Measurements from ENCODE around the gene SAMD4B.
"Not testable (repeated sequence)": the region's sequence is repeated elsewhere in the genome, so short reads cannot be mapped to it uniquely, and the experiment has no call there.

Gene SAMD4B

DNA sequence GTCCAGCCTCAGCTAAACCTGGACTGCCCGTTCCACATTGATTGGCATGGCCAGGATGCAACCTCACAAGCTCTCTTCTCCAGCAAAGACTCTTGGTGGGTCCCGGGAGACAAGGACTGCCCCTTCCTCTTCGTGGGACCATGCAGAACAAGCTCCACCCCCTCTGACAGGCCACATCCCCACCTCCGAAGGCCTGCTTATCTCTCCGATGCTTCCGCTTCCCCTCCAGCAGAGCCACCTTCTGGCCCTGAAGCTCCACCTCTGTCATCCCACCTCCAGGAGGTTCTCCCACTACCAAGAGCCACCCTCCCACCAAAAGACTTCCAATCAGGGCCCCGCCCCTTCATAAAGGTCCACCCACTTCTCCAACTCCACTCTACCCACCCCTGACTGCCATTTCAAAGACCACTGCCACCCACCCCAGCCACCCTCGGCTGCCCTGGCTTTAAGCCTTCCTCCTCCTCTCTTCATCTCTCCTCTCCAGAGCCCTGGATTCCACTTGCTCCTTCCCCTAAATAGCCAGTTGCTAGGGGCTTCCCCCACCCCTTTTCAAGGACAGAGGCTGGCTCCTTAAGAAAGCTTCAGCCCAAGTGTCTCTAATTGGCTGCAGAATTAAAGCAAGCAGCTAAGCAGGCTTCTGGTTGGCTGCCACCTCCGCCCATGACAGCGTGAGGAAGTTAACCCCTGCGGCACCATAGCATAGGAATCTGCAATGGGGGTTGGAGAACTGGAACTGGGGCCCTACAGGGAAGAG lies 31.5 kb upstream of the SAMD4B start:
- no peak for DNase-seq

DNA sequence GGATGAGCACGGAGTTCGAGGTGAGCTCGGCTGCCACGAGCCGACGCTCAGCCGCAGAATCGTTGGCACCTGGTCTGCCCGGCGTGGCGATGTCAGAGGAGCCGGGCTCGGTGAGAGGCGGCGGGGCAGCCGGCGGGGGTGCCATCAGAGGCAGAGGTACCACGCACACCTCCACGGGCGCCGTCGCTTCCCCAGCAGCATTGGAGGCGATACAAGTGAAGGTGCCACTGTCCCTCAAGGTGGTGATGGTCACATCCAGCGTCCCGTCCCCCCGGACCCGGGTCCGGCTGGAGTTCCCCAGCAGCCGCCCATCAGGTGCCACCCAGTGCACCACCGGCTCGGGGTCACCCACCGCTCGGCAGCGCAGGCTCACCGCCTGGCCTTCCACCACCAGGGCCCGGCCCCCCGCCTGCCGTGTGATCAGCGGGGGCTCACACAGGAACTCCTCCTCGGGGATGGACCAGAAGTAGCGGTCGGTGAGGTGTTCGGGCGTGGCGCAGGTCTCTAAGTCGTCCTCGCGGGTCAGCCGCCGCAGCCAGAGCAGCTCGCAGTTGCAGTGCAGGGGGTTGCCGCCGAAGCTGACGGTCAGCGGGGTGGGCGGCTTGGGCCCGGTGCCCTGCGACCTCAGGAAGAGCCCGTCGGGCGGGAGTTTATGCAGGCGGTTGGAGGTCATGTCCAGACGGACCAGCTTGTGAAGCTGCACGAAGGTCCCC lies 28.0 kb upstream of the SAMD4B start:
- no peak for DNase-seq

DNA sequence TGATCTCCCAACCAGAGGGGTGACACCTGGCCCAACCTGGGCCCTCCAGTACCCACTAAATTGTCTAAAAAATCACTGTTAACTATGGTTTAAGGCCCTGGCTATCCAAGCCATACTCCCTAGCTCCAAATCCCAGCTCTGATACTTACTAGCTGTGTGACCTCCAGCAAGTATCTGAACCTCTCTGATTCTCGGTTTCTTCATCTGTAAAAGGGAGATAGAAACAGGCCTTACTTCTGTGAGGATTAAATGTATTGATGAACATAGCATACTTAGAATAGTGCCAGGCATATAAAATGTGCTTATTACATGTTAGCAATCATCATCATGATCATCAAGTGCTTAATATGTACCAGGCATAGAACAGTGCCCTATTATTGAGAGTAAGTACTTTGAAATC lies 26.3 kb upstream of the SAMD4B start:
- DNase-seq = no peak

DNA sequence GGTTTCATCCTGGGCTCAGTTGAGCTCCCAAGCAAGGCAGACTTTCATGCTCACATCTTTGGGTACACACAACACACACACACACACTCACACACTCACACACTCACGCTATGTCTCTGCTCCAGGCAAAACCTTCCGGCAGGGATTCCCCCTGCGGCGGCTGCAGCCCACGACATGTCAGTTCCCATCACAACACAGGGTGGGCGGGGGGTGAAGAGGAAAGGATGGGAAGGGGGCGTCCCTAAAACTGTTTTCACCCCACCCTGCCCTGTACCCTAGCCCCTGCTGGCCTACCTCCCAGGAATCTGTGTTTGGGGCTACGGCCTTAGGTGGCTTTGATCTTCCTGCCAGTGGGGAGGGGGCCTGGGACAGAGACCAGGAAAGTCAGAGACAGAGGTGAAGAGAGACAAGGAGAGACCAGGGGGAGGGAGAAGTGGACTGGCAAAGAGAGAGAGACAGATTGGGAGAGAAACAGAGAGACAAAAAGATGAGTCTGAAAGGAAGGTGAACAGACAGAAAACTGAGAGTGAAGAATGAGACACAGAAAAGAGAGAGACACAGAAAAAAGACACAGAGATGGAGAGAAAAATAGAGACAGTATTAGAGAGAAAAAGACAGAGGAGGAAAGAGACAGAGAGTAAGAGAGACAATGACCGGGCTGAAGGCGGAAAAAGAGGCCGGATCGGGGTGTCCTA lies 25.4 kb upstream of the SAMD4B start:
- no peak for DNase-seq

DNA sequence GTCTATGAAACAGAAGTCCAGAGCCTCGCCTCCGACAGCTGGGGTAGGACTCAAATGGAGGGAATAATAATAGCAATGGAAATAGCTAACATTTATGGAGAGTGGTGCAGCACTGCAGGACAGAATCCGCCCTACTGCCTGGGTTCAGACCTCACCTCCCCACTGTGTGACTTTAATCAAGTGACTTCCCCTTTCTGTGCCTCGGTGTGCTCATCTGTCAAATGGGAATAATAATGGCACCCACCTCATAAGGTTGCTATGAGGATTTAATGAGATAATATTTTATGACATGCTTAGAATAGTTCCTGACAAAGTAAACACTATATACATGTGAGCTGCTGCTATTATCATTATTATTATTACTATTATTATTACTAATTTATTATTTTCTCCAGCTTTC lies 24.7 kb upstream of the SAMD4B start:
- no peak for DNase-seq

DNA sequence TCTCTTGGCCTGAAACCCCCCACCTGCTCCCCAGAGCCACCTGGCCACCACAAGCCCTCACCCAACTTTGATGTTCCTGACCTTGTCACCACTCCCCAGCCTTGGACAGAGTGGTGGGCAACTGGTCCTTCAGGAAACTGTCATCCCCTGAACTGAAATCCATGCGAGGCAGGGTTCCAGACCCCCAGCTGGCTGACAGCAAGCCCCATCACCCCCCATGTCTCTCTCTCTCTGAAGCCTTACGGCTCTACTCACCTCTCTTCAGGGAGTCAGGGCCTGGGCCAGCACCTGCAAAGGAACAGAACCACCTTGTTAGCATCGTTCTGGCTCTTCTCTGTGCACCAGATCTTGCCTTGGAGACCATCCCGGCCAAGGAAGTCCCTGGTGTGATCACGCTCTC lies 24.1 kb upstream of the SAMD4B start:
- no peak for DNase-seq

DNA sequence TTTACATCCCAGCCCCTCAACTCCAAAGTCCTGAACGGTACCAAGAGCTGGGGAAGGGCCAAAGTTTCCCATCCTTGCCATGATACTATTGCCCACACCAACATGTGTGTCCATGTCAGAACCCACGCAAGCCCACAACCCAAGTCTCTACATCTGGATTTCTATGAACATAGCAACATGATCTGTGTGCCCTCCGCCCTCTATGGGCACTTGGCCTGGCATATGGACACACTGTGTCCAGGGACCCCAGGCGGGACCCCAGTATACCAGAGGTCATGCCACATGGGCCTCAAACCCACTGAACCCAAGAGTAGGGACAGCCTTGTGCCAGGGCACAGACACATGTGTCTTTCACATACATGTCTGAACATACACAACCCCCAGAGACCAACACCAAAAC lies 23.5 kb upstream of the SAMD4B start:
- DNase-seq = no peak

DNA sequence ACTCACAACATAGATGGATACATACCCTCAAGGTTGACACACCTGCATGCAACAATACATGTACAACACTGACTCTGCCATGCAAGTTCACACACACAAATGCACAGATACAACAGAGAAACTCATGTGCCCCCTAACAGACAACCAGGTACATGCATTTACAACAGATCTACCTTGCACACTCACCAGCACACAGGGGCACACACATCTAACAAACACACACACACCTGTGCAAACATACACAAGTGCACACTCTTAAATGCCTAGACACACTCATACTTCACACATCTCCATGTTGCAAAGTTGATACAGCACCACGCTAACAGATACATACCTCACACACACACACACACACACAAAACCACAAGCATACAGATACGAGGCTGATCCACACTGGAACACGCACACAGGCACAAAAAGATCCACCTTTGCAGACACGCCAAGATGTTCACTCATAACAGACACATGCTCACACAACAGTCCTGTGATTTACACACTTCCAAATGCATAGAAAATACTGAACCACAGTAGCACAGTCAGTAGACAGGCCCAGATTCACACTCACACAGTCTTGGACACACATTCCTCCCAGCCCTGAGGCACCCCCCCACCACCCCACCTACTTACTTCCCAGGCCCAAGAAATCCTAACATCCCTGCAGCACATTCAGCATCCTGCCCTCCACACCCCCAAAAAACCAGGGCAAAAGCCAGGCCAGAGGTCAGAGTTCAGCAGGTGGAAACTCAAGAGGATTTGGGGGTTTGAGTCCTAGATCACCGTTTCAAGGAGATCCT lies 22.9 kb upstream of the SAMD4B start:
- DNase-seq = no peak

DNA sequence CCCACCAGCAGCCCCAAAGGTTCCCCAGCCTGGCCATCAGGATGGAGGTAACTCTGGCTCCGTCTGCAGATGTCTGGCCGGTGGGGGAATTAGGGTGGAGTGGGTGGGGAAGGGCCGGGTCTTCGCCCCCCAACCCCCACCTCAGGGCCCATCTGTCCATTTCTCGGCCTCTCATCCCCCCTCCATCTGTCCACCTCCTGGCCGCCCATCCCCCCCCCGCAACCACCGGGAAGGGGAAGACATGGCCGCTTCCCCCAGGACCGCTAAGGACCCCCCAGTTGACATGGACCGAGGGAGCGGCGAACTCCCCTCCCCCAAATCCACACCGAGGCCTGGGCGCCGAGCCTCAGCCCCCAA lies 22.4 kb upstream of the SAMD4B start:
- DNase-seq = no peak

DNA sequence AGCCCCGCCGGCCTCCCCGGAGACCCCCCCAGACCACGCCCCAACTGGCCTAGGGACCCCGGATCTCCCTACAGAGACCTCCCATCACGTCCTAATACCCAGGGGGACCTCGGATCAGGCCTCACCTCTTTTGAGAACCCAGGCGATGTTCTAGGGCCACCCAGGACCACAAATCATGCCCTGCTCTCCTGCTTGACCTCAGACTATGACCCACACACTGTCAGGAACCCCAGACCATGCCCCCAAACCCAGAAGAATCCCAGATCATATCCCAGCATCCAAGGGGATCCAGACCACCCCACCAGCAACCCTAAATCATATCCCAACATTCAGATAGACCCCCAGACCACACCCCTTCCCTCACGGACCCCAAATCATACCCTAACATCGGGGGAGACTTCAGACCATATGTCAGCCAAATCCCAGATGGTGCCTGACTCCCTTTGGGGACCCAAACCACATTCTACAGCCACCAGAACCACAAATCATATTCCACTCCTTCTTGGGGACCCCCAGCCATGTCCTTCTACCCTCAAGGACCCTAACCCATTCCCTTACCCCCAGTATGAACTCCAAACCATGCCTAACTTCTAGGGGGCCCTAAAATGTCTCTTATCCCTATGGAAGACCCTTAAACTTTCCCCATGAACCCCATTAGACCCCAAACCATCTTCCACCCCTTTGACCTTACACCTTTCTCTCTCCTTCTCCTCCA lies 20.9 kb upstream of the SAMD4B start:
- no peak for DNase-seq

DNA sequence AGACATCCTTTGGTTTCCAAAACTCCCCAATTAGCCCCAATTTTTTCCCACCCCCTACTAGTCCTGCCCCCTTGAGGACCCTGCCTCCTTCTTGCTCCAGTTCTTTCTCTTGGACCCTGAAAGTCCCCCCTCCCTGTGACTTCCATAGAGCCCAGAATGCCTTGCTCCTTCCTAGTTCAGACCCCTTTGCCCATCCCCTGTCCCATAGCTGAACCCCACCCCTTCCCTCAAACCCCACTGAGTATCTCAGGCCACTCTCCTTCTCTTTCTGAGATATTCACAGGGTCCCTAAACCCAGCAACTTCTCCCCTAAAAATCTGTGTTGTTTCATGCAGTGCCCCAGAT lies 20.4 kb upstream of the SAMD4B start:
- DNase-seq = no peak

DNA sequence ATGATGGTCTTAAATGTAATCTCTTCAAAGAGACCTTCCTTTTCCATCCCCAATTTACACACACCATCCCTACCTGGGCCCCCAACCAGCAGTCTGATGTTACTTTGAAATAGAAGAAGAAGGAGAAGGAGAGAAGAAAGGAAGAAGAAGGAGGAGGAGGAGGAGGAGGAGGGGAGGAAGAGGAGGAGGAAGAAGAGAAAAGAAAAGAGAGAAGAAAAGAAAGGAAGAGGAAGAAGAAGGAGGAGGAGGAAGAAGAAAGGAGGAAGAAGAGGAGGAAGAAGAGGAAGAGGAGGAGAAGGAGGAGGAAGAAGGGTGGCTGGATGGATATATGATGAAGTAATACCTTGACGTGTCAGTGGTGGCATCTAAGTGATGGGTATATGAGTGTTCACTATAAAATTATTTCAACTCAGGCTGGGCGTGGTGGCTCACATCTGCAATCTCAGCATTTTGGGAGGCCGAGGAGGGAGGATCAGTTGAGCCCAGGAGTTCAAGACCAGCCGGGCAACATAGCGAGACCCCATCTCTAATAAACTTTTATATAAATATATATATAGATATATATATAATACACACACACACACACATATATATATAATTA lies 17.9 kb upstream of the SAMD4B start:
- no peak for DNase-seq

DNA sequence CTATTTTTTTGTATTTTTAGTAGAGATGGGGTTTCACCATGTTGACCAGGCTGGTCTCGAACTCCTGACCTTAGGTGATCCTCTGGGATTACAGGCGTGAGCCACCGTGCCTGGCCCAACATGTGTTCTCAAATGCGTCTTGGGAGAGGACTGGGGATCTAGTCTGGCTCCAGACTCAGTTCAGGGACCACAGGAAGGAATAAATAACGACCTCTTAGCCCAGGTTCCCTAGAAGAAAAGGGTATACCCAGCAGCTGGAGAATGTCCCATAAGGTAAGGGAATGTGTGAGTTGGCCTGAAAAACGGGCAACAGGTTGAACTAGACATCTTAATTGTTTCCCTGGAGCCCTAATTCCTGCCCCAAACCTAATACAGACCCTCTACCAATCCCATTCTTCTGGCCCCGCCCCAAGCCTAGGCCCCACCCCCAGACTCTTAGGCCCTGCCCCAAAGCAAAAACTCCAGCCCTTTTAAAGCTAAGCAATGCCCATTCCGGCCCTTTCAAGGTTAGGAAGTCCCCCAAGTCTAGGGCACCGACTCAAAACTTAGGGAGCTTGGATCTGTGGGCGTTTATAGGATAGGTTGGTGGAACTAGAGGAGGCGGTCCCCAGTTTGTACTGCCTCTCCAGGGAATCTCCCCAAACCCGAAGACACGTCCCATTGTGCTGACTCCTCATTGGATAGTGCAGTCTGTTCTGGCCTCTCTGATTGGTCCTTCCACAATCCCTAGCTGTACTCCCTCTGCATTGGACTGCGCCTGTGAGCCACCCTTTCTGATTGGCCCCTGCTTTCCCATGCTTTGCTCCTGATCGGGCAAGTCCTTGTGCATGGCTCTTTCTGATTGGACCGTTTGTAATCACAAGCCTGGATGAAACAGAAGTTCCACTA lies 16.2 kb upstream of the SAMD4B start:
- no peak for DNase-seq

DNA sequence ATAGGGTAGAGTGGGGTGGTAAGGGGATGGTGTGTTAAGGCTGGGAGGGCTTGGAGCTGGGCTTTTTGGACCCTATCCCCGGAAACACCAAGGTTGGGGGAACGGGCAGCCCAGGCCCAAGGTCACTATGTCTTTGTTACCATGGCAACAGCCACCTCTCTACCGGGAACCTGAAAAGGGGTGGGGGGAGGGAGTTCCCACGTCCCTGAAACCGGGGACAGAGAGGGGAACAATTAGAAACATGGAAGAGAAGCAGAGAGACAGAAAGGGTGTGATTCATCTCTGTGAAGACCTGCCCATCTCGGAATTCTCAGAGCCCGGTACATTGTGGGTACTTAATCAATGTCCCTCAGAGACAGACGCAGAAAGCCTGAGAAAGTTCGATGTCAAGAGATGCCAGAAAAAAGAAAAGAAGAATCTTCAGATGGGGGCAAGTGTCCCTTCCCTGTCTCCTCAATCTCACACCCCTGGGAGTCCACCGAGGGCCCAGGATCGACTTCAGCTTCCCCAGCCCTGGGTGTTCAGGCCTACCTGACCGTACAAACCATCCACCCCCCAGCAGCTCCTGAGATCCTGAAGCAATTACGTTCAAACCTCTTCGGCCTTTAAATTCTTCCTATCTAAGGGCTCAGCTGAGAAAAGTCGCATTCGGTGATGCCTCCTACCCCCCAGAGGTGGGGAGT lies 14.7 kb upstream of the SAMD4B start:
- DNase-seq = no peak

DNA sequence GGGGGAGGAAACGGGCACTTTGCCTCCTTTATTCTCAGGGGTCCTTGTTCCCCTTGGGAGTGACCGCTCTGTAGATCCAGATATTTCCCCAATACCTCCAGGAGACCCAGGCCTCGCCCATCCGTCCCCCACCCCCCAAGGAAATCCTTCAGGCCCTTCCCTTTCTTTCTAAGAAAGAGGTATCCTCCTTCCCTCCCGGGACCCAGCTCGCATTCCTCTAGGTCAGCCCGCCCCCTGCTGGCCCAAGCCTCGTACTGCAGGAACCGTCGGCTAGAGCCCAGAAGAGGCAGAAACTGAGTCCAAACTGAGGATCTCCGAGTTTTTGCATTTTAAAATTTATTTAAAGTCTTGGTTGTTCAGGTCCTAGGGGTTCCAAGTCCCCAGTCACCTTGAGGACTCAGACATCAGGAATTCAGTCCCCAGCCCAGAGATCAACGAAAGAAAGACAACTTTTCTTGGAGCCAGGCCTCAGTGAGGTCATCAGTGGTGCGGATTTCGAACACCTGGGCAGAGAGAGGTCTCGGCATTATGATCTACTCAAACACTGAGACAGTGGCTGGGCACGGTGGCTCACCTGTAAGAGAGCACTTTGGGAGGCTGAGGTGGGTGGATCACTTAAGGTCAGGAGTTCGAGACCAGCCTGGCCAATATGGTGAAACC lies 14.0 kb upstream of the SAMD4B start:
- DNase-seq = peak; percentile 53 to 80 (median 69)

DNA sequence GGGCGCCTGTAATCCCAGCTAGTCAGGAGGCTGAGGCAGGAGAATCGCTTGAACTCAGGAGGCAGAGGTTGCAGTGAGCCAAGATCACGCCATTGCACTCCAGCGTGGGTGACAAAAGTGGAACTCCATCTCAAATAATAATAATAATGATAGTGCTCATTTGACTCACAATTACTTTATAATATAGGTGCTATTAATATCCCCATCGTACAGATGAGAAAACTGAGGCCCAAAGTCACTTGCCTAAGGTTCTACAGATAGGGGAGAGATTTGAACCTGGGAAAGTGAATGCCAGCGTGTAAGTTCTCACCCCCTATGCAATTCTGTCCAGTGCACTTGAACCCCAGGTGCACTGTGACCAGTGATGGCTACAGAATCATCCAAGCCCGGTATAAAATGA lies 12.3 kb upstream of the SAMD4B start:
- no peak for DNase-seq

DNA sequence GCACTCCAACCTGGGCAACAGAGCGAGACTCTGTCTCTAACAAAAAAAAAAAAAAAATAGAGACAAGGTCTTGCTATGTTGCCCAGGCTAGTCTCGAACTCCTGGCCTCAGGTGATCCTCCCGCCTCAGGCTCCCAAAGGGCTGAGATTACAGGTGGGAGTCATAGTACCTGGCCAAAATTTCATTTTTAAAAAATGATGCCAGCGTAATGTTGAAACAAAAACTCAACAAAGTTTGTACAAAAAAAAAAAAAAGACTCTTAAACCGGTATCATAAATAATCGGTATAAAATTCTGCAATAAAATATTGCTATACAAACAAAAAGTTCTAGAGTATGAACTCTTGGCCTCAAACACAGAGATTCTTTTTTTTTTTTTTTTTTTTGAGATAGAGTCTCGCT lies 9.9 kb upstream of the SAMD4B start:
- DNase-seq = no peak

DNA sequence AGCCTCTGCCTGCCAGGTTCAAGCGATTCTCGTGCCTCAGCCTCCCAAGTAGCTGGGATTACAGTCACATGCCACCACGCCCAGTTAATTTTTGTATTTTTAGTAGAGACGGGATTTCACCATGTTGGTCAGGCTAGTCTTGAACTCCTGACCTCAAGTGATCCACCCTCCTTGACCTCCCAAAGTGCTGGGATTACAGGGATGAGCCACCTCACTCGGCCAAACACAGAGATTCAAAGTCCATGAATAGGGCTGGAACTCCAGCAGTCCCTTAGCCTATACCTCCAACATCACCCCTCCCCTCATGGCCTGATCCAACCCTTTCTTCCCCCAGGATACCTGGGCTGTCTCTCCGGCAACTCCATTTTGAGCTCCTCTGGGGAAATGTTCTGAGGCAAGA lies 9.5 kb upstream of the SAMD4B start:
- DNase-seq = not testable (repeated sequence)

DNA sequence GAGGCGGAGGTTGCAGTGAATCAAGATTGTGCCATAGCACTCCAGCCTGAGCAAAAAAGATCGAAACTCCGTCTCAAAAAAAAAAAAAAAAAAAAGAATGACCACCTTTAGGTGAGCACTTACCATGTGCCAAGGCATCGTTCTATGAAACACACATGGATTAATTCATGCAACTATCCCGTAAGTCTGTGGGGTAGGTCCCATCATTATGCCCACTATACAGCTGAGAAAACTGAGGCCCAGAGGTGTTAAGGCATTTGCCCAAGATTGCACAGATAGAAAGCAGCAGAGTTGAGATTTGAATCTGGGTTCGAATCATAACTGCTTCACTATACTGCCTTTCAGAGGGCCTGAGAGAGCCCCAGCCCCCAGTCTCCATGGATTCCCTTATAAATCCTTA lies 8.7 kb upstream of the SAMD4B start:
- DNase-seq = no peak

DNA sequence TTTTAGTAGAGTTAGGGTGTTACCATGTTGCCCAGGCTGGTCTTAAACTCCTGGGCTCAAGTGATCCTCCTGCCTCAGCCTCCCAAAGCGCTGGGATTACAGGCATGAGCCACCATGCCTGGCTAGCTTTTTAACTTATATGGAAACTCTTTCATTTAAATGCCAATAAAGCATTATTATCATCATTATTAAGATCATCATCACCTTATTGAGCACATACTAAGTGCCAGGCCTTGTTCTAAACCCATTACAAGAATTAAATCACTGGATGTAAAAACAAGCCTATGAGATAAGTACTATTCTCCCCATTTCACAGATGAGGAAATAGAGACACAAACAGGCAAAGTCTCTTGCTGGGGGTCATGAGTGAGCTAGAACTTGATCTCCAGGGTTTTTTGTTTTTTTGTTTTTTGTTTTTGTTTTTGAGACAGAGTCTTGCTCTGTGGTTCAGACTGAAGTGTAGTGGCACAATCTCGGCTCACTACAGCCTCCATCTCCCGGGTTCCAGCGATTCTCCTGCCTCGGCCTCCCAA lies 7.7 kb upstream of the SAMD4B start:
- no peak for DNase-seq
